KMS-11 (cell line): ENCODE measurements around the gene GALR1.

Experiments
- H2AFZ ChIP-seq: fragments of 200-600 bp; sonication (generic); 2 replicates; pipeline ENCODE4 v1.6.1; 2016; ENCODE audit warnings: antibody characterized with exemption, mixed run types, low read depth
- H3K27ac ChIP-seq: fragments of 200-600 bp; sonication (generic); 2 replicates; pipeline ENCODE4 v1.6.1; 2016; ENCODE audit warnings: mild to moderate bottlenecking, mixed run types
- H3K27me3 ChIP-seq: fragments of 200-600 bp; sonication (generic); 2 replicates; pipeline ENCODE4 v1.6.1; 2017; ENCODE audit warnings: mild to moderate bottlenecking, low read depth, mixed run types, moderate library complexity; ENCODE audit not compliant: insufficient read depth
- H3K36me3 ChIP-seq: fragments of 200-600 bp; sonication (generic); 2 replicates; pipeline ENCODE4 v1.6.1; 2017; ENCODE audit warnings: mild to moderate bottlenecking, mixed run types; ENCODE audit not compliant: insufficient read depth
- H3K4me1 ChIP-seq: fragments of 200-600 bp; sonication (generic); 2 replicates; pipeline ENCODE4 v1.6.1; 2016; ENCODE audit warnings: mild to moderate bottlenecking, low read depth, mixed run types; ENCODE audit not compliant: poor library complexity, severe bottlenecking
- H3K4me2 ChIP-seq: fragments of 200-600 bp; sonication (generic); 2 replicates; pipeline ENCODE4 v1.7.0; 2016; ENCODE audit warnings: mild to moderate bottlenecking, mixed run types
- H3K4me3 ChIP-seq: fragments of 200-600 bp; sonication (generic); IDR thresholded peaks from 2 replicates; pipeline ENCODE4 v1.6.1; 2017; ENCODE audit warnings: low read depth, low read length, mixed read lengths; ENCODE audit not compliant: insufficient read depth
- H3K79me2 ChIP-seq: fragments of 200-600 bp; sonication (generic); 2 replicates; pipeline ENCODE4 v1.6.1; 2016; ENCODE audit warnings: low read depth, mixed run types; ENCODE audit not compliant: insufficient read depth
- H3K9ac ChIP-seq: fragments of 200-600 bp; sonication (generic); 2 replicates; pipeline ENCODE4 v1.6.1; 2016; ENCODE audit warnings: mild to moderate bottlenecking, mixed run types
- H4K20me1 ChIP-seq: fragments of 200-600 bp; sonication (generic); 2 replicates; pipeline ENCODE4 v1.6.1; 2016; ENCODE audit warnings: mild to moderate bottlenecking, mixed run types; ENCODE audit not compliant: insufficient read depth
- CTCF ChIP-seq: fragments of 200-600 bp; sonication (generic); conservative IDR thresholded peaks from 2 replicates; pipeline ENCODE4 v1.6.1; 2017; ENCODE audit warnings: low read depth, mild to moderate bottlenecking, antibody characterized with exemption, low read length, moderate library complexity, mixed read lengths

Gene GALR1

GRCh38 chr18:77304268-77304667 is 54.6 kb downstream of the GALR1 start:
- no peaks in the 10 kb centered on the region for H3K79me2 ChIP-seq
- no peaks in the 10 kb centered on the region for H4K20me1 ChIP-seq
- H3K4me3 ChIP-seq: no peak overlapping the region
- no peaks in the 10 kb centered on the region for H3K27me3 ChIP-seq
- H2AFZ ChIP-seq: no peak overlapping the region
- TF ChIP-seq CTCF: no peak
- H3K4me1 ChIP-seq: no peaks in the 10 kb centered on the region
- no peaks in the 10 kb centered on the region for H3K36me3 ChIP-seq
- no peak overlapping the region for H3K4me2 ChIP-seq
- H3K9ac ChIP-seq: no peak overlapping the region
- H3K27ac ChIP-seq: no peak overlapping the region

- Histone ChIP-seq H3K4me3 (no peak overlapping the region), H3K79me2 (no peaks in the 10 kb centered on the region), H3K9ac (no peak overlapping the region), H2AFZ (no peak overlapping the region), H3K4me1 (no peaks in the 10 kb centered on the region), H3K27me3 (no peaks in the 10 kb centered on the region), H3K4me2 (no peak overlapping the region), H4K20me1 (no peaks in the 10 kb centered on the region), H3K27ac (no peak overlapping the region), H3K36me3 (no peaks in the 10 kb centered on the region)
- no peak for TF ChIP-seq CTCF
These were observed 56.0 kb downstream of the GALR1 start for GRCh38 chr18:77305676-77306075.

GRCh38 chr18:77308216-77308615 is 58.6 kb downstream of the GALR1 start:
- Histone ChIP-seq H3K9ac (no peak overlapping the region), H2AFZ (no peak overlapping the region), H4K20me1 (no peaks in the 10 kb centered on the region), H3K79me2 (no peaks in the 10 kb centered on the region), H3K27ac (no peak overlapping the region), H3K4me1 (no peaks in the 10 kb centered on the region), H3K4me2 (no peak overlapping the region), H3K27me3 (no peaks in the 10 kb centered on the region), H3K36me3 (no peaks in the 10 kb centered on the region), H3K4me3 (no peak overlapping the region)
- TF ChIP-seq CTCF: no peak

GRCh38 chr18:77314511-77314910 is 64.9 kb downstream of the GALR1 start:
- Histone ChIP-seq H4K20me1 (no peaks in the 10 kb centered on the region), H3K4me1 (no peaks in the 10 kb centered on the region), H3K27ac (no peak overlapping the region), H3K27me3 (no peaks in the 10 kb centered on the region), H3K36me3 (no peaks in the 10 kb centered on the region), H2AFZ (no peak overlapping the region), H3K4me2 (no peak overlapping the region), H3K4me3 (no peak overlapping the region), H3K79me2 (no peaks in the 10 kb centered on the region), H3K9ac (no peak overlapping the region)
- no peak for TF ChIP-seq CTCF

- Histone ChIP-seq H3K4me3 (no peak overlapping the region), H3K9ac (no peak overlapping the region), H3K27ac (no peak overlapping the region), H3K4me1 (no peaks in the 10 kb centered on the region), H3K36me3 (no peaks in the 10 kb centered on the region), H4K20me1 (no peaks in the 10 kb centered on the region), H3K4me2 (no peak overlapping the region), H2AFZ (no peak overlapping the region), H3K27me3 (no peaks in the 10 kb centered on the region), H3K79me2 (no peaks in the 10 kb centered on the region)
- no peak for TF ChIP-seq CTCF
These were observed 65.3 kb downstream of the GALR1 start for GRCh38 chr18:77314952-77315351.
